Measurements from ENCODE around the gene SPRTN.

DNA sequence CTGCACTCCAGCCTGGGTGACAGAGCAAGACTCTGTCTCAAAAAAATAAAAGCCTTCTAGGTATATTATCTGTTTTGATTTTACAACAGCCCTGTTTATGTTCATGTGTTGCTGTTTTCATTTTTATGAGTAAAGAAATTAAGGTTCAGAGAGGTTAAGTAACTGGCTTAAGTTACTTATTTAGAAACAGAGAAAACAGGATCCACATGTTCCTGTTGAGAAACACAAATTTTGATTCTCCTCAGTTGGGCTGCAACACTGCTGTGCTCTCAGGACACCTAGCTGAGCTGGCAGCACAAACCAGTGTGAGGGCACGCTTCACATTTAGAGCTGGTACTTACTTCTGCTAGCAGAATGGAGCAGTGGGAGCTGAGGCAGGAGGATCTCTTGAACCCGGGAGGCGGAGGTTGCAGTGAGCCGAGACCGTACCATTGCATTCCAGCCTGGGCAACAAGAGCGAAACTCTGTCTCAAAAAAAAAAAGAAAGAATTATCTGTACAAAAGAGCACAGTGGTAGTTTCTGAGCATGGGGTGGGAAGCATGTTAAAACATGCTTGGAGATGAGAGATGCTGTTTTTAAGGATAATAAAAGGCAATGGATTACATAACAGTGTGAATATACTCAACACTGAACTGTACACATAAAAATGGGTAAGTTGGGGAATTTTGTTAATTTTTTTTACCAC, 2.4 kb downstream of the SPRTN start:
- TF ChIP-seq GATA2 (IDR thresholded peaks at IDR 0.05; ENCODE audit: low read depth, low read length) (no peak), GATA3 (IDR thresholded peaks at IDR 0.05; ENCODE audit: low read depth, low read length) (no peak)
